ENCODE results near the gene CTBP2.

CTBP2 gene

GRCh38 chr10:125024497-125025234, 135.7 kb downstream of the CTBP2 start:
- no peak for DNase-seq (ENCODE audit: low read depth, low spot score)

DNA sequence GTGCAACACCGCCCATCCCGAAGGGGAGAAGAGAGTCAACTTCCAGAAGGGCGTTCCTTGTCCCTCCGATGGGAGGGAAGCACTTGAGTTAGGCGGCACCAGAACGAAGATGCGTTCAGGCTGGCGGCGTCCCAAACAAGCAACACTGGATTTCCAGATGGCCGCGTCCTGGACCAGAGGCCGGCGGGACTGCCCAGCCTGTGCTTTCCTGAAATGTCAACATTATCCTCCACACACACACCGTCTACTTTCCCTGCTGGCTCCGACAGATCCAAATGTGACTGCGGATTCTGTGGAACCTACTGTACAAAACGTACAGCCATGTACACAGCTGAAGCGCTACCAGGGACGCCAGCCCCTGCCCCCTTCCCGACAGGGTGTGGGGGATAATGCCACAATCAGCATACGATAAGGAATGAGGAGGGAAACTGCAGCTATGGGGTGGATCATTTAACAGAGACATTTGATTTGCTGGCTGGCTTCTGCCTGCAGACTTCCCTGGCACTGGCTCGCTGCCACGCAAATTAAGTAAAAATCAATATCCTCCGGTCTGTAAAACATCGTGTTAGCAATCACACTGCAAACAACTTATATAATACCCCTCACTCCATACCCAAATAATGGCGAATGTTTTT, 136.4 kb downstream of the CTBP2 start:
- no peak for DNase-seq (ENCODE audit: low read depth, low spot score)

DNA sequence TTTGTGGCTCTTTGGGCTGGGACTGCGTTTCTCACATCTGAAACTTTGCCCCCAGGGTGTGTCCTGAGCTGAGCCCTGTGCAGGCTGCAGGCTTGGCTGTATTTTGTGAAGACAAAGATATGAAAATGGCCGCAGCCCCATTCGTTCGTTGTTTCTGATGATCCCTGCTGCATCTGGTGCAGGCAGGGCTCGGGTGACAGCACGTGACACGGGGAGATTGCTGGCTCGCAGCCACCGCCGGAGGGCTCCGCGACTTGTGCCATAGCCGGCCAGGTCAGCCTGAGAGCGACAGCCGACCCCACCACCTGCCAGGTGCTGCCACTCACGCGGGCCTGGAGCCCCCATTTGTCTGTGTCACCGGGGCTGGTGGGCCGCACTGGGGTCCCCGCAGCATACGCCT, 137.1 kb downstream of the CTBP2 start:
- DNase-seq (ENCODE audit: low read depth, low spot score) = no peak

DNA sequence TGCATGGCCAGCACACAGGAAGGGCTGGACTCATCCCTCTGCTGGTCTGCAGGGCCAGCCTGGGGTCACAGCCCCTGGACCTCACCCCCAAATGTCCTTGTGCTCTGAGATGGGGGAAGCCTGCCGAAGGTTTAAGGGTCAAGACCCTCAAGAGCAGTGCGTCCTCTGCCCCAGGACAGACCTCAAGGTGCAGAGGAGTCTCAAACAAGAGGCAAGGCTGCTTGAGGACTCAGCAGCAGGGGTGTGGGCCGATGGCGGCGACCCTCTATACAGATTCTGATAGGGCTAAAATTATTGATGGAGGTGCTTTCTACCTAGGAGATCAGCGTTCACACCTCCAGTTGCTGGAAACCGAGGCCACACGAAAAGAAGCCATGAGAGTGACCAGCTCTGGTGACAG, 137.7 kb downstream of the CTBP2 start:
- DNase-seq (ENCODE audit: low read depth, low spot score) = no peak

GRCh38 chr10:125021686-125022344, 138.5 kb downstream of the CTBP2 start:
- DNase-seq (ENCODE audit: low read depth, low spot score) = no peak

- DNase-seq (ENCODE audit: low read depth, low spot score) = no peak
These were observed 139.5 kb downstream of the CTBP2 start for GRCh38 chr10:125020871-125021270.

- DNase-seq (ENCODE audit: low read depth, low spot score) = no peak
These were observed 140.0 kb downstream of the CTBP2 start for GRCh38 chr10:125020386-125020785.

- no peak for DNase-seq (ENCODE audit: low read depth, low spot score)
These were observed 141.7 kb downstream of the CTBP2 start for GRCh38 chr10:125018576-125019143.

- DNase-seq (ENCODE audit: low read depth, low spot score) = no peak
These were observed 142.6 kb downstream of the CTBP2 start for GRCh38 chr10:125017547-125018298.

DNA sequence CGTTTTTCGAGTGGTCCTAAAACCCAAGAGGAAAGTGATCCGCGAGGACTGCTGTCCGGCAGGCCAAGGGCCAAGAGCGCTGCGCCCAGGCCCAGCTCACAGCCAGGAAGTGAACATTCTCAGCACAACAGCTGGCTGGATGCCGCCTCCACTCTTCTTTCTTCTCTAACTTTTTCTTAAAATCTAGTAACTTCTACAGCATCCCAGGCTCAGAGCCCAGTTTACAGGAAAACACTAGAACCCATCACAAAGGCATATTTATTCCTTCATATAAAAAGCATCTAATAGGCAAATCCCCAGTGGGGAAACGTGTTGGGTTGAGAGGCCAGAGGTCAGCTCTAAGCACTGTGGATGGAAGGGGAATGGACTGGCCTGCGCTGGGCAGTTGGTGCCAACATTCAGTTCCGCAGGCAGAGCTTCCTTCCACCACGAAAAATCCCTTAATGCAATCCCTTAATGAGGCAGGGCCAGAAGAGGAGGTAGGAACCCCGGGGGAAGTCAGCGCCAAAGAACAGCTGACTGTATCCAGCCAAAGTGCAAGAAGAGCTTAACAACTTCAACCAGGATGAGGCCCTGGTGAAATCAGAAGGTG, 143.7 kb downstream of the CTBP2 start:
- no peak for DNase-seq (ENCODE audit: low read depth, low spot score)

DNA sequence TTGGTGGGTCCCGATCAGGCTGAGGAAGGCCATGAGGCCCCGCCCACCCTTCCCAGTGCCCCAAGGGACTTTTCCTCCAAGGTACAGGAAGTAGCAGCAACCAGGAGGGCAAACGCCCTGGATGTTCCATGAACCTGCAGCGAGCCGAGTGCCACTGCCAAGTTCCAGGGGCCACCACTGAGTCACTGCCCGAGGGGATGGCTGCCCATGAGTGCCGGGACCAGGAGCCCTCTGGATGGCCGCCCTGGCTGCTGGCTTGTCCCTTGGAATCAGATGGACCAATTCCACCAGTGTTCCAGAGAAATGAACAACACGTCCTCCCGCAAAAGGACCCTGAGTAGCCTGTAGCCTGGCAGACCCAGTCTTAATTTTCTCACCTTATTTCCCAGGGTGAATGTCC, 144.2 kb downstream of the CTBP2 start:
- DNase-seq (ENCODE audit: low read depth, low spot score) = no peak

- no peak for DNase-seq (ENCODE audit: low read depth, low spot score)
These were observed 144.9 kb downstream of the CTBP2 start for GRCh38 chr10:125015356-125015944.

GRCh38 chr10:125014836-125015355, 145.5 kb downstream of the CTBP2 start:
- DNase-seq (ENCODE audit: low read depth, low spot score) = no peak

DNA sequence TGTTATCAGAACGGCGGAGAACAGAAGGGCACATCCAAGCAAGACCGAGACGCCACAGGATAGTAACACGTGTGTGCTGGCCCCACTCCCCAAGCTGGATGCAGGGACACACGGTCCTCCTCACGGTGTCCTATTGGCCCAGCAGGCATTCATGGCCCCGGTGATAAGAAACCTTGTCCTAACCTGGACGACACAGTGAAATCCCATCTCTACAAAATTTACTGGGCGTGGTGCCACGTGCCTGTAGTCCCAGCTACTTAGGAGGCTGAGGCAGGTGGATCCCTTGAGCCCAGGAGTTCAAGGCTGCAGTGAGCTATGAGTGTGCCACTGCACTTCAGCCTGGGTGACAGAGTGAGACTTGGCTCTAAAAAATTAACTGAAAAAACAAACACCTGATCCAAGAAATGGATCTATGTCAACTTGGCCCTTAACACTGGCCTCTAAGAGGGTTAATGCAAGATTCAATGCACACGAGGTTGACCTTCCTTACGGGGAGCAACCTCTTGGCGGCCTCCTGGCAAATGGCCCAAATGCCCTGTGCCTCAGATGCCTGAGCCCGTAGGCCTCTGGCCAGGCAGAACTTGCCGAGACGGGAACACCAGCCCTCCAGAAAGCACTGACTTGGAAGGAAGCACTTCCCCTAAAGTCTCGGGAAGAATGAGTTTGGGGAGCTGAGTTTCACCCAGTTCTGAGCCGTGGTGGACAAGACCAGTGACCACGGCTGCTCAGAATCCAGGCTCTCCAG, 146.1 kb downstream of the CTBP2 start:
- no peak for DNase-seq (ENCODE audit: low read depth, low spot score)

DNA sequence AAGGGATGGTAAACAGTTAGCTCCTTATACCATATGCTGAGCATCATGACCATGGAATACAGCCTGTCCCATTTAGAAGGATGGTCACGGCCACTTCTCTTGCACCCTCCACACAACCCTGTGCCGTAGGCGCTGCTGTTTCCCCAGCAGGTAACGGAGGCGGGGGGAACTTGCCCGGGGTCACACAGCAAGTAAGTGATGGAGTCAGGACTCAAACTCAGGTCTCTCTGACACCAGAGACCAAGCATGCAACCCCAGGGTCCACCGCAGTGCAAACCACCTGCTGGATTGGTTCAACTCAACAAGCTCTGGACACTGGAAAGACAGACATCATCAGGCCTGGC, 146.9 kb downstream of the CTBP2 start:
- DNase-seq (ENCODE audit: low read depth, low spot score) = no peak

DNA sequence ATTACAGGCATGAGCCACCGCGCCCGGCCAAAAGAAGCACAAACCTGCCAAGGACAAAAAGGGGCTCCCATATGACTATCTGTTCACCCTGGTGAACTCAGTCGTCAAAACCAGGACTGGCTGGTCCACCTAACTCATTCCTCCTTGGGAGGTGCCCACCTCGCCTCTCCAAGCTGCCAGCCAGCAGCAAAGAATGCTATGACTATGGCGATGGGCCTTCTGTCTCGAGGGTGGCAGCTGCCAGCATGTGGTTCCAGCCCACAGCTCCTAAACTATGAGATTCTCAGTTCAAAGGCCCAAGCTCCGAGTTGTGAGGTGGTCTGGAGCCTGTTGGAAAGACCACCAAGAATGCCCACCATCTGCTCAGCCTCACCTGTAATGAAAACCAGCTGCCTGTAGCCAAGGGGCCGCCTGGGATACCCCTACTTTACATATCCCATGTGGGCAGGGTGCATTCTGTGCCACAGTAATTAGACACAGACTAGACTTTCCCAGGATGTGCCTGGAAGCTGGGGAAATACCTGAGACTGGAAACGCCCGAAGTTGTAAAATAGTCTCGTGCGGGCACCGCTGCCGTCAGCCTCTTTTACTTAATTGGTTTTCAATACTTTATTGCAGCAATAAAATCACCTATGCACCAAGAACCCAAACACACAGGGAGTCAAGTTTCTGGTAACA, 147.4 kb downstream of the CTBP2 start:
- DNase-seq (ENCODE audit: low read depth, low spot score) = no peak

DNA sequence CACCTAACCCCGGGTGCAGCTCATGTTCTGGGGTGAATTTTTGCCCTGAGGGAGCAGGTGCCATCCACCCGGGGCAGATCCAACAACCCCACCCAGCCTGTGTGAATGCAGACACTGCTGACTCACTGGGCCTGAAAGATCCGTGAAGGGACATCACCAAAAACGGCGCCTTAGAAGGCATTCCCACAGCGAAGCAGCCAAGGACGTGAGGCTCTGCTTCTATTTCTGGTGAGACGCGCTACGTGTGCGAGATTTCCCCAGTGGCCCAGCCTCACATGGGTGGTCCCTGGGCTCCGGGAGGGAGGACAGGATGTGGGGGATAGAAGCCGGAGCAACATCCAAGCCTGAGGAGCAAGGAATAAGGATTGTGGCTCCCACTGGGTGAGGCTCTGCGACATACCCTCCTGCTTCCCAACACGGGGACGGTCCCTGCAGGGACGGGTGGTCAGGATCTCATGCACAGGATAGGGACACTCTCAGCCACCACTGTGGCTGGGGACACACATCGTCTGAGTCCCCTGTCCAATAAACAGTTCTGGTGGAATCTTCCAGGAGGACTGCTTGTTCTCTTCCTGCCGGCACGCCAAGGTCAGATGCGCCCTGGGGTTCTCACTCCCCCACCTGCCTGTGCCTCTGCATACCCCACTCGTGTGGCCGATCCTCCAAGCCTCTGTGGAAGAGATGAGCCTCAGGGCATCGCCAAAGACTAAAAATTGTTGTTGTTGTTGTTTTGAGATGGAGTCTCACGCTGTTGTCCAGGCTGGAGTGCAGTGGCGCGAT, 148.2 kb downstream of the CTBP2 start:
- no peak for DNase-seq (ENCODE audit: low read depth, low spot score)

DNA sequence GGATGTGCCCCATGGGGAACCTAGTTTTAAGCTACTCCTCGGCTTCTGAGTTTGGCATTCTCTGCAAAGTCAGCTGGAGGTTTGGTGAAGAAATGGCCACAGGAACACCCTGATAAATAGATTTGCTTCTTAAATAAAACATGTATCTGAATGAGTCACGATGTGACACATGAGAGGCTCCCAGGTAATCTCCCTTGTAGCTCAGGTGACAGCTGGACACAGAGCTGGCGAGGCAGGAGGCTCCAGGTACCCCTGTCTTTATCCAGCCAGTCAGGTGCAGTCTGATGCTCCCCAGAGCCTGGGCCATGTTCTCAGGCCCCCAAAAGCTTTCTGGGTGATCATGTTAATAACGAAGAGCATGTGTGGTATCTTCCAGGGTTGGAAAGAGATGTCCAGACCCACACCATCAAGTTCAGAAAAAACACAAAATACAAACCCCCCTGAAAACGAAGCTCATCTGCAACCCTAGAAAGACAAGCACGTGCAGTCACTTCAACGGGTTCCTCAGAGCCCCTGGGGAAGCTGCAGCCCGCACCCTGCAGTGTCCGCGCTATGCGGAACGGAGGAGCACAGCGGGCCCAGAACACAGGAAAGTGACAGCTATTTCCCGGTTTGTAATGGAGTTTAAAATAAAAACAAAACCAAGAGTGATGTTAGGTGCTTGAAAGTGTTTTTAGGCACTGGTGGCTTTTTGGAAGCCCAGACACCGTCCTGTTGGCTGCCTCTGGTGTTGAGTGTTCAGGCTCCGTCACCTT, 149.0 kb downstream of the CTBP2 start:
- DNase-seq (ENCODE audit: low read depth, low spot score) = no peak
